Naive B cell (primary cell): ENCODE results near the gene PTP4A2. TPM values are rescaled to one million over a fixed set of nuclear protein-coding genes. Genes with fewer than 3 reads are reported as not detected.
"Not testable (repeated sequence)": the region's sequence is repeated elsewhere in the genome, so short reads cannot be mapped to it uniquely, and the experiment has no call there.

Experiments
- ATAC-seq, 2 donors: fragments of 150-1000 bp; cut with Tn5 transposase; 2 replicates each; pipeline ENCODE4 v1.10.0; 2021; ENCODE audit warnings: low read depth in 2 of 2, mild to moderate bottlenecking in 2 of 2, moderate library complexity in 2 of 2
- DNase-seq: peaks from one replicate; pipeline ENCODE4 v3.0.0; 2022
- H3K27ac Mint-ChIP-seq, 6 donors: one replicate each; pipeline ENCODE4 v1.8.0; 2020 to 2022; ENCODE audit warnings: mild to moderate bottlenecking in 6 of 6, mixed read lengths in 6 of 6, moderate library complexity in 5 of 6, inconsistent platforms in 2 of 6
- H3K27me3 Mint-ChIP-seq, 3 donors: one replicate each; pipeline ENCODE4 v1.8.0; 2021 to 2022; ENCODE audit warnings: mixed read lengths in 3 of 3, mild to moderate bottlenecking in 1 of 3
- H3K36me3 Mint-ChIP-seq, 2 donors: one replicate each; pipeline ENCODE4 v1.8.0; 2020 to 2022; ENCODE audit warnings: mixed read lengths in 2 of 2, inconsistent platforms in 1 of 2, mild to moderate bottlenecking in 1 of 2
- H3K4me1 Mint-ChIP-seq, 3 donors: one replicate each; pipeline ENCODE4 v1.8.0; 2020 to 2022; ENCODE audit warnings: mixed read lengths in 3 of 3, inconsistent platforms in 1 of 3, mild to moderate bottlenecking in 1 of 3, moderate library complexity in 1 of 3
- H3K4me3 Mint-ChIP-seq, 8 donors: one replicate each; pipeline ENCODE4 v1.8.0; 2020 to 2022; ENCODE audit warnings: mild to moderate bottlenecking in 8 of 8, mixed read lengths in 8 of 8, moderate library complexity in 8 of 8, inconsistent platforms in 2 of 8
- H3K9me3 Mint-ChIP-seq, 7 donors: one replicate each; pipeline ENCODE4 v1.8.0; 2020 to 2022; ENCODE audit warnings: mixed read lengths in 7 of 7, mild to moderate bottlenecking in 5 of 7, inconsistent platforms in 2 of 7, moderate library complexity in 1 of 7
- polyA plus RNA-seq, 6 donors: library from polyadenylated mRNA; unstranded; fragments of 300-500 nt; fragmentation: Illumina TruSeq; gene quantifications; one replicate each; pipeline ENCODE4 v1.2.3, GENCODE V29; 2021; ENCODE audit warnings: low read depth in 6 of 6

Gene PTP4A2
- polyA plus RNA-seq, 6 donors from 2014 or later: 251 to 474 (median 307) TPM

DNA sequence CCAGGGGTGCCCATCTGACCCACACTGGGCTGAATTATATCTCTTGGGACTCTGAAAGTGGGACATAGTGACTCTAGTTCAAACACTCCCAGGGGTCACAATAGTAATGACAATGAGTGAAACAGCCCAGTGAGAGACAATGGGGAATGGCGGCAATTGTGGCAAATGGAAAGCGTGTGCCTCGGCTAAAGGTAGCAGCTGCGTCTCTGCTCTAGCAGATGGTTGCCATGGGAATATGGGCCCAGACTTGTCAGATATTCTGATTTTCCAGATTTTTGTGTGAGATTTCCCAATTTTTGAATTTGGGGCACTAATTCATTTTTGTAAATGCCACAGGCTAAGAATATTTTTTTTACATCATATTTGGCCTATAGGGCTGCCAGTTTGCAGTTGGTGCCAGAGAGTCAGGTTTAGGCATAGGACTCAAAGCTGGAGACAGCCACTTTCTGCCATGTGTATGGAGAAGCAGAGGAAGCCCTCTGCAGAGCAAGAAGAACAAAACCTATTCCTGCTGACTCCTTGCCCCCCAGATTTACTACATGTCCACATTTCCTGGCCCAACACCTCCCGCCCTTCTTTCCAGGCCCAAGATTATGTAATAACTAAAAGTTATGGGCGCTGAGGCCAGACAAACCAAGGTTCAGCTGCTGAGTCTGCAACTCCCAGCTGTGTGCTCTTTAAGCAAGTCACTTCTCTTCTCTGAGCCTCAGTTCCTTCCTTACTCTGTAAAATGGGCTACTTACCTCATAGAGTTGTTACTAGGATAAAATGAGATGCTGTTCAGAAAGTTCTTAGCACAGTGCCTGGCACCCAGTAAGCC is 21.6 kb upstream of the PTP4A2 start:
- DNase-seq: no peak
- H3K27ac Mint-ChIP-seq: peak overlapping the region in 2 of 6 donors; percentile 19 to 65
- H3K4me3 Mint-ChIP-seq: no peak overlapping the region
- H3K9me3 Mint-ChIP-seq: no peaks in the 10 kb centered on the region
- no peak for ATAC-seq
- H3K27me3 Mint-ChIP-seq: peaks cover 0 to 5% (median 0%) of the 10 kb centered on the region in 3 donors
- no peaks in the 10 kb centered on the region for H3K36me3 Mint-ChIP-seq
- H3K4me1 Mint-ChIP-seq: peaks cover 39 to 67% (median 61%) of the 10 kb centered on the region in 3 donors

DNA sequence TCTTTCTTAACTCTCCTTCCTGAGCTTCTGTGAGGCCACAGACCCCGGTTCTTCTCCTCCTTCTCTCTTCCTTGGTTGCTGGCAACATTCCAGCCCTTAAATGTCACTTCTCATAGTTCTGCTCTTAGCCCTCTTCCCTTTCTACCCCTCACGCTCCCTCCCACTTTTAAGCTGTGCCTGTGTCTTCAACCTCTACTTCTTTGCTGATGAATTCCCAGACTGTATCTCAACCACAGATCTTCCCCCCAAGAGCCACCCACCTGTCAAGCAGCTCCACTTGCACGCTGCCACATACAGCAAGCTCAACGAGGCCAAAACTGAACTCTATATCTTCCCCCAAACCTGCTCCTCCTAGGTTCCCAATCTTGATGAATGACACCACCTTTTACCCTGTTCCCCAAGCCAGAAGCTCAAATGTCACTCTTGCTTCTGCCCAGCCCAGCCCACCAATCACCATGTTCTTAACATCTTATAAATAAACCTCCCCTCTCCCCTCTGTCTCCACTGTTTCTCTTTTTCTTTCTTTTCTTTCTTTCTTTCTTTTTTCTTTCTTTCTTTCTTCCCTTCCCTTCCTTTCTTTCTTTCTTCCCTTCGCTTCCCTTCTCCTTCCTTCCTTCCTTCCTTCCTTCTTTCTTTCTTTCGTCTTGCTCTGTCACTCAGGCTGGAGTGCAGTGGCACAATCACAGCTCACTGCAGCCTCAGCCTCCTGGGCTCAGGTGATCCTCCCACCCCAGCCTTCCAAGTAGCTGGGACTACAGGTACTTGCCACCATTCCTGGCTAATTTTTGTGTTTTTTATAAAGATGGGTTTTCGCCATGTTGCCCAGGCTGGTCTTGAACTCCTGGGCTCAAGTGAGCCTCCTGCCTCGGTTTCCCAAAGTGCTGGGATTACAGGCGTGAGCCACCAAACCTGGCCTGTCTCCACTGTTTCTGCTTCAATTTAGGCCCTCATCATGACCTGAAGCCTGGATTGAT is 19.8 kb upstream of the PTP4A2 start:
- no peaks in the 10 kb centered on the region for H3K36me3 Mint-ChIP-seq
- H3K4me1 Mint-ChIP-seq: peaks cover 37 to 60% (median 56%) of the 10 kb centered on the region in 3 donors
- no peaks in the 10 kb centered on the region for H3K9me3 Mint-ChIP-seq
- H3K4me3 Mint-ChIP-seq: peak overlapping the region in 4 of 8 donors; percentile 13 to 40 (median 32)
- H3K27ac Mint-ChIP-seq: peak overlapping the region; percentile 12 to 94 (median 75)
- H3K27me3 Mint-ChIP-seq: no peaks in the 10 kb centered on the region
- ATAC-seq (no peak), DNase-seq (no peak)

DNA sequence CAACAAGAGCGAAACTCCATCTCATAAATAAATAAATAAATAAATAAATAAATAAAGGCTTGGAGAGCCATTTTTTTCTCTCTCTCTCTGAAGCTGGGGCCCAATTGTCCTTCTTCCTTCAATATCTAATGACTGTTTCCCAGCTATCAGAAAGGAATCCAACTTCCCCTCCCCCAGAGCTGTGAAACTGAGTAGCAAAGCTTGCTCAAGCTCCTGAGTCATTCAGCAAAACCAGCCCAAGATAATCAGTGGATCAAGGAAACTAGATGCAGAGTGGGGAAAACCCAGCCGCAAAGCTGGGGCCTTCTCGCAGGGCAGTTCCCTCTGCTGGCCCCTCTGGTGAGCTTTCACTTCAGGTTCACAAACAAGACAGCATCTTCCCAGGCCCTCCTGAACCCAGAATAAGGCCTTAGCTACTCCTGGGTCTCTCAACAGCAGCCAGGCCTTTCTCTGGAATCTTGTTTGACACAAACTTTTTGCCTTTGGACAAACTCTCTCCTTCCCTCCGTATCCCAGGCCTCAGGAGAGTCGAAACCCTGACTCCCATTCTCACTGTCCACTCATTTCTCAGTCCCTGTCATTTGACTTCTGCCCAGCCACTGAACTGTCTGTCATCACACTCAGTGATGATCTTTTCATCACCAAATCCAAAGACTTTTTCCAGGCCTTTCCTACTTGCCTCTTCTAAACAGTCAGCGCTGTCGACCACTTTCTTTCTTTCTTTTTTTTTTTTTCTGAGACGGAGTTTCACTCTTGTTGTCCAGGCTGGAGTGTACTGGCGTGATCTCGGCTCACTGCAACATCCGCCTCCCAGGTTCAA is 18.0 kb upstream of the PTP4A2 start:
- peak overlapping the region in 7 of 8 donors; percentile 5 to 83 (median 48) for H3K4me3 Mint-ChIP-seq
- H3K27me3 Mint-ChIP-seq: no peaks in the 10 kb centered on the region
- no peaks in the 10 kb centered on the region for H3K36me3 Mint-ChIP-seq
- no peaks in the 10 kb centered on the region for H3K9me3 Mint-ChIP-seq
- DNase-seq (peak; percentile 65), ATAC-seq (peak; percentile 98 to 99)
- H3K4me1 Mint-ChIP-seq: peaks cover 30 to 45% (median 43%) of the 10 kb centered on the region in 3 donors
- H3K27ac Mint-ChIP-seq: peak overlapping the region; percentile 74 to 91 (median 85)

DNA sequence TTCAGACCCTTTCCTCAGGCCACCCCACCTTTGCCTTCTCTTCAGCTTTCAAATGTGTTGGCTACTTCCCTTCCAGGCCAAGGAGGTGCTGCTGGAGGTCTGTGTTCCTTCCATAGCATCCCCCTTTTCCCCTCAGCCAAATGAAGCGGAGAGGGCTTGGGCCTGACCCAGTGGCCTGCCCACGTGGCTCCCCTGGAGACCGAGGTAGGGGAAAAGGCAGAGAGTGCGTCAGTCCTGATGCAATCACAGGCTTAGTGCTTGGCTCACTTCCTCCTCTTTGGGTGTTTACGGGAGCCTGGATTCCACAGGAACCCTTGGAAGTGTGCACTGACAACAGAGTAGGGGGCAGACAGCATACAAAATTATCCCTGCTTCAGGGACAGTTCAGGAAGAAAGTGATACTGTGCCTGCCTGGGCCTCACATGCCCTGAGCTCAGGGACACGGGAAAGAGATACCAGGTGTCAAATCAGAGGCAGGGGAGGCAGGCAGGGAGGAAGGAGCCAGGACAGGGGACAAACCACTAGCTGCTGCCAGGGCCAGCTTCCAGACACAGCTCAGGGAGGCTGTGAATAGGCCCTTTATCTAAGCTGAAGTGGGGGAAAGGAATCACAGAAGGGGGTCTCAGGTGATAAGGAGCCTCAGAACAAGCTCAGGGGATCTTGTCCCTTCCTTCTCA is 16.6 kb upstream of the PTP4A2 start:
- H3K36me3 Mint-ChIP-seq: no peaks in the 10 kb centered on the region
- no peaks in the 10 kb centered on the region for H3K9me3 Mint-ChIP-seq
- DNase-seq: no peak
- no peak overlapping the region for H3K4me3 Mint-ChIP-seq
- peak overlapping the region in 3 of 6 donors; percentile 52 to 86 (median 79) for H3K27ac Mint-ChIP-seq
- no peaks in the 10 kb centered on the region for H3K27me3 Mint-ChIP-seq
- no peak for ATAC-seq
- peaks cover 29 to 42% (median 39%) of the 10 kb centered on the region in 3 donors for H3K4me1 Mint-ChIP-seq

DNA sequence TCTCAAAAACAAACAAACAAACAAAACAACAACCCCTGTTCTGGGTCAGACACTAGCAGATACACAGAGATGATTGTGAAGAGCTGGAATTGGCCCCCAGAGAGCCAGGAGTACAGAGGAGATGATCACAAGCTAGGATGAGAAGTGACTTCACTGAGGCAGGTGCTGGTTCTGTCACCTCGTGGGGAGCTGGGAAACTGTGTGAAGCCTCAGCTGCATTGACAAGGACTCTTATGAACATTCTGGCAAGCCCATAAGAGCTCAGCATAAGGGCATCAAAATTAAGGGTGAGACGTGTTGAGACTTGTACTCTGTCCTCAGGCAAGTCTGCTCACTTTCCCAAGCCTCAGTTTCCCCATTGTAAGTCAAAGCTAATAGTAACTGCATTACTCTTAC is 14.7 kb upstream of the PTP4A2 start:
- no peak for ATAC-seq
- peak overlapping the region in 1 of 6 donors; percentile 90 for H3K27ac Mint-ChIP-seq
- no peak overlapping the region for H3K4me3 Mint-ChIP-seq
- peaks cover 23 to 30% (median 27%) of the 10 kb centered on the region in 3 donors for H3K4me1 Mint-ChIP-seq
- no peaks in the 10 kb centered on the region for H3K27me3 Mint-ChIP-seq
- no peak for DNase-seq
- H3K9me3 Mint-ChIP-seq: no peaks in the 10 kb centered on the region
- no peaks in the 10 kb centered on the region for H3K36me3 Mint-ChIP-seq

DNA sequence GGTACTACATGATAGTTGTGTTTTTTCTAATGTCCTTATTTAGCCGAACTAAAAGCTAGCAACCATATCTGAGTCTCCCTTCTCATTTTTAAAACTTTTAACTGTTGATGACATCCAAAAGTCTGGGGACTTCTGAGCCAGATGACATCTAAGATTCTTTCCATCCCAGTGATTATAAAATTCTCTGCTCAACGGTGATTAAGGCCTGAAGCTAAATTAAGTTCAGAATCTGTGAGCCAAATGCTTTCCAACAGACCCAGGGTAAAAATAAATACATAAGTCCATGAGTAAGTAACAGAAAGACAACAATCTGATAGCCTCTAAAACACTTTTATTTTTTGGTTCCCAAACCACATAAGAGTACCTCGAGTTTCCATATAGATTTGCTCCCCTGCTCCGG is 13.1 kb upstream of the PTP4A2 start:
- no peak for ATAC-seq
- H3K27me3 Mint-ChIP-seq: no peaks in the 10 kb centered on the region
- H3K4me1 Mint-ChIP-seq: peaks cover 16 to 18% (median 17%) of the 10 kb centered on the region in 3 donors
- no peak for DNase-seq
- no peaks in the 10 kb centered on the region for H3K9me3 Mint-ChIP-seq
- no peak overlapping the region for H3K4me3 Mint-ChIP-seq
- no peaks in the 10 kb centered on the region for H3K36me3 Mint-ChIP-seq
- H3K27ac Mint-ChIP-seq: peak overlapping the region in 2 of 6 donors; percentile 11 to 76

DNA sequence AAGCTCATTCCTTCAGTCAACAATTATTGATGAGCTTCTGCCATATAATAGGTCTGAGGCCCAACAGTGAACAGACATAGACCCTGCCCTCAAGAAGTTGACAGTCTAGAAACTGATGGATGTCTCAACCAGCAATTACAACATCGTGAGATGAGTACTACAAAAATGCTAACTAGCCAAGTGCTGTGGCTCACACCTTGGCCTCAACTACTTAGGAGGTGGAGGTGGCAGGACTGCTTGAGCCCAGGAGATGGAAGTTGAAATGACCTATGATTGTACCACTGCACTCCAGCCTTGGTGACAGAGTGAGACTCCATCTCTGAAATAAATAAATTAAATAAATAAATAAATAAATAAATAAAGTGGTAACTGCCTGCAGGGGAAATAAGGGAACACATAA is 11.7 kb upstream of the PTP4A2 start:
- Mint-ChIP-seq H3K27me3 (no peaks in the 10 kb centered on the region), H3K36me3 (no peaks in the 10 kb centered on the region), H3K4me3 (no peak overlapping the region), H3K9me3 (no peaks in the 10 kb centered on the region), H3K4me1 (peaks cover 5 to 9% (median 8%) of the 10 kb centered on the region in 3 donors), H3K27ac (no peak overlapping the region)
- no peak for ATAC-seq
- DNase-seq: no peak

DNA sequence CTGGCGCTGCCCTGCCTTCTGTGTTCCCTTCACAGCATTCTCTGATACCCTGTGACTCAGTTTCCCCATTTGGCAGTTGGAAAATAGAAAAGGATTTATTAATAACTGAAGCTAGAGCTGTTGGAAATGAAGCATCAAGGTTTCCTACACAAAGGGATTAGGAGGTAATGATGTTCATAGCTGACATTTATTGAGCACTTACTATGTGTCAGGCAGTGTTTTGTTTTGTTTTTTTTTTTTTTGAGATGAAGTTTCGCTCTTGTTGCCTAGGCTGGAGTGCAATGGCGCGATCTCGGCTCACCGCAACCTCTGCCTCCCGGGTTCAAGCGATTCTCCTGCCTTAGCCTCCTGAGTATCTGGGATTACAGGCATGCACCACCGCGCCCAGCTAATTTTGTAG is 7.5 kb upstream of the PTP4A2 start:
- not testable (repeated sequence) for H3K36me3 Mint-ChIP-seq, ATAC-seq, DNase-seq, H3K9me3 Mint-ChIP-seq, H3K27me3 Mint-ChIP-seq
- peak overlapping the region in 1 of 6 donors; percentile 89 for H3K27ac Mint-ChIP-seq
- peaks cover 16 to 39% (median 27%) of the 10 kb centered on the region in 3 donors for H3K4me1 Mint-ChIP-seq
- peak overlapping the region in 7 of 8 donors; percentile 51 to 95 (median 68) for H3K4me3 Mint-ChIP-seq

DNA sequence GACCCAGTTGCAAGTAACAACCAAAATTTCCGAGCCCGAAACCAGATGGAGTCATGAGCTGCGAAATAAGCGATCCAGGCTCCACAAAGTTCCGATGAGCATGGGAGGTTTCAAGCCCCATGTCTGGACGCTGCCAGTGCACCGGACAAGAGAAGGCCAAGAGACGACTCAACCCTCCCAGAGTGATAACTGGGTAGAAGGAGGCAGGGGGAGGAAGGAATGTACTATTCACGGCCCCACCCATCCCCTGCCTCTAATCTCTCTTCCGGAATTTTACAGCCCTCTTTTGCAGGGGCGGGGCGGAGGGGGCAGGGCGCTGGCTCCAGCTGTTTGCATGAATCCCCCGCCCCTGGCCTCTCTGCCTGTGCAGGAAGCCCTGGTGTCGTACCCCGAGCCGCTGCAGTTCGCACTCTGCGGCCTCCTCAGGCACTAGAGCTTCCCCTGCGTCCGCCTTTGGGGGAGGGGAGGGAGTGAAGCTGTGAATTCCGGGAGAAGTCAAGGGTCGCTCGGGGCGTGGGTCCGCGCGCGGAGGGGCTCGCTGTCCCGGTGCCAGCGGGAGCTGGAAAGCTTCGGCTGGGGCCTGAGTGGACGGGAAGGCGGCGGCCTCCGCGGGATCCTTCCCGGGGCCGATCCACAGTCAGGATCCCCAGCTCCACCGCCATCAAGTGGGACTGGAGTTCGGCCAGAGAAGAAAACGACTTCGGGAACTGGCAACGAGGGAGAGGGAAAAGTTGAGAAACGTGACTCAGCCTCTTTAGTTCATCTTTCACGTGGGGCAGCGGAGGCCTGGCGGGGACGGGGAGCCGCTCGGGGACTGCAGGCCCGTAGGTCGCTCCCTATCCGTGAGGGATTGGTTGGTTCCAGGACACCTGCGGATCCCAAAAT is 6.3 kb upstream of the PTP4A2 start:
- H3K27me3 Mint-ChIP-seq: no peaks in the 10 kb centered on the region
- peaks cover 25 to 48% (median 37%) of the 10 kb centered on the region in 3 donors for H3K4me1 Mint-ChIP-seq
- peak overlapping the region; percentile 78 to 95 (median 88) for H3K4me3 Mint-ChIP-seq
- peak overlapping the region; percentile 49 to 95 (median 92) for H3K27ac Mint-ChIP-seq
- DNase-seq (peak; percentile 78), ATAC-seq (peak; percentile 79 to 86)
- no peaks in the 10 kb centered on the region for H3K9me3 Mint-ChIP-seq
- H3K36me3 Mint-ChIP-seq: no peaks in the 10 kb centered on the region

DNA sequence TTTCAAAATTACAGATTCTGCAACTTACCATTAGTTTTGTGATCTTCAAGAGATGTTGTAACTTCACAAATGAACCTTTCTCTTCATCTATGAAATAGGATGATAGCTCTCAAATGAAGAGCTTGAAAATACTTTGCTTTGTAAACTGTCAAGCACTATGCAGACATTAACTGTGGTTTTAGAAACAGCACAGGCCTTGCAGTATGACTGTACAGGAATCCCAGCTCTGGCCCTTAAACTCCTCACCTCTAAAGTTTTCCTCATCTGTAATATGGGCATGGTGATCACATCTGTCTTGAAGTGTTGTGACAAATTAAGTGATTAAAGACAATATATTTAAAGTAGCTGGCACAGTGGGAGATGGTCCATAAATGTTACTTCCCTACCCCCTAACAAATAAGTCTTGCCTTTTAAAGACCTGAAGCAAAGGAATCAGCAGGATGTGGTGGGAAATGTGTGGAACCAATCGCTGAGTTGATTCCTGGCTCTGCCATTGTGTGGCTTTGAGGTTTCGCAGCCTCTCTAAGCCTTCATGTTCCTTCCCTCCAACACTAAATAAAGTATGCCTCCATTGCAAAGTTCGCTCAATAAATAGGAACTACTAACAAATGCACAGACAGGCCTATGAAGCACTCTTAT is 5.5 kb upstream of the PTP4A2 start:
- Mint-ChIP-seq H3K4me1 (peaks cover 27 to 56% (median 45%) of the 10 kb centered on the region in 3 donors), H3K27ac (peak overlapping the region in 5 of 6 donors; percentile 49 to 95 (median 91)), H3K9me3 (no peaks in the 10 kb centered on the region), H3K27me3 (no peaks in the 10 kb centered on the region), H3K4me3 (peak overlapping the region; percentile 78 to 95 (median 88)), H3K36me3 (no peaks in the 10 kb centered on the region)
- DNase-seq (no peak), ATAC-seq (no peak)

DNA sequence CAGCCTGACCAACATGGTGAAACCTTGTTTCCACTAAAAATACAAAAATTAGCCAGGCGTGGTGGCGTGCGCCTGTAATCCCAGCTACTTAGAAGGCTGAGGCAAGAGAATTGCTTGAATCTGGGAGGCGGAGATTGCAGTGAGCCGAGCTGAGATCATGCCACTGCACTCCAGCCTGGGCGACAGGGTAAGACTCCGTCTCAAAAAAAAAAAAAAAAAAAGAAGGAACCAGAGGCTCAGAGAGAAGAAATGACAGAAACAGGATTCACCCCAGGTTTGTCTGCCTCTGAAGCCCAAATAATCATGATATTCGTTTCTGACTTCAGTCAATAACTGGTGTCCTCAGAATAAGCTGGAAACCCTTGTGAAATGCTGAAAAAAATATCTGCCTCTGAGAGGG is 3.9 kb upstream of the PTP4A2 start:
- H3K9me3 Mint-ChIP-seq, DNase-seq, H3K27me3 Mint-ChIP-seq, ATAC-seq, H3K36me3 Mint-ChIP-seq: not testable (repeated sequence)
- H3K27ac Mint-ChIP-seq: peak overlapping the region in 4 of 6 donors; percentile 73 to 96 (median 85)
- H3K4me3 Mint-ChIP-seq: peak overlapping the region in 7 of 8 donors; percentile 59 to 73 (median 71)
- peaks cover 32 to 62% (median 54%) of the 10 kb centered on the region in 3 donors for H3K4me1 Mint-ChIP-seq
